ENCODE measurements around the gene OR9Q2. TPM values are rescaled to one million over a fixed set of nuclear protein-coding genes. Genes with fewer than 3 reads are reported as not detected.

Gene OR9Q2, protein sequence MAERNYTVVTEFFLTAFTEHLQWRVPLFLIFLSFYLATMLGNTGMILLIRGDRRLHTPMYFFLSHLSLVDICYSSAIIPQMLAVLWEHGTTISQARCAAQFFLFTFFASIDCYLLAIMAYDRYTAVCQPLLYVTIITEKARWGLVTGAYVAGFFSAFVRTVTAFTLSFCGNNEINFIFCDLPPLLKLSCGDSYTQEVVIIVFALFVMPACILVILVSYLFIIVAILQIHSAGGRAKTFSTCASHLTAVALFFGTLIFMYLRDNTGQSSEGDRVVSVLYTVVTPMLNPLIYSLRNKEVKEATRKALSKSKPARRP
- not detected for total RNA-seq

DNA sequence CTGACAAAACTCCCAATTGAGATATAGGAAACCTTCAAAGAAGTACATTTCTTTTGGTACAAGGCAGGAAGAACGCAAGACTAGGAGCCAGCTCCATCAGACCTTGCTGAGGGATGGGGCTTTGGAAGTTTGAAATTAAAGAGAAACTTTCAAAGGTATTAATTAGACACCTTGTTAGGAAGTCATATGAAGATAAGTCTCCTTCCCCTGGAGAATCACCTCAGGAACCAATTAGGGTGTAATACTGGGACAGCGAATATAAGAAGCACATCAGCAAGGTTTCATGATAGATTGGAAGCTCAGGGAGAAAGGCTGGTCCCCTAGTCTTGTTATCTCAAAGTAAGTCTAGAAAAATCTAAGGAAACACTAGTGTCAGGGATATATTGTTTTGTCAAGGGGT, at the start of gene OR9Q2:
Gene OR9Q2, plus strand, starts transcription at position 301 of the 400 bp plus-strand sequence. CDS start 1,421 bp downstream, outside the sequence.
- Mint-ChIP-seq H3K4me1 (ENCODE audit: low read depth) (no peaks in the 10 kb centered on the region), H3K27me3 (ENCODE audit: low read depth) (no peaks in the 10 kb centered on the region), H3K27ac (no peak within 1 kb of the TSS), H3K9me3 (ENCODE audit: insufficient read depth) (no peaks in the 10 kb centered on the region), H3K4me3 (no peak within 1 kb of the TSS), H3K36me3 (ENCODE audit: low read depth) (no peaks in the 10 kb centered on the region)
- ATAC-seq (no peak), DNase-seq (no peak)
- CTCF ChIA-PET = no interaction called here
- POLR2A ChIA-PET = no interaction called here

DNA sequence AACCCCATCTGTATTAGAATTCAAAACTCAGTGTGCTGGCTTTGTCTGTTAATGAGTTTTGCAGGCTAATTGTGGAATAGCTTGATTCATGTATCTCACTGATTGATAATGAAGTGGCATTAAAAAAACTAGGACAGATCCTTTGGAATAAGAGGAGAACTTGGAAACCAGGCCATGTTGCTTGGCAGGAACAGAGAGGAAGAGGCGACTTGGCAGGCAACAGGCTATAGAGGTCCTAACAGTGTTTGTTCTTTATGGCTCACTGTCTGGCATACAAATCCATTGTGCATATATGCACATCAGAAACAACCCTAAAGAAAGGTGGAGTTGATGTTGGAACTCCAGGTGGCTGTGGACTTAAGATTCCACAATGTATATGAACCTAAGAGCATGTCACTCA, 46.1 kb upstream of the OR9Q2 start:
- ATAC-seq (no peak), DNase-seq (no peak)
- Mint-ChIP-seq H3K27ac (no peak overlapping the region), H3K27me3 (ENCODE audit: low read depth) (no peaks in the 10 kb centered on the region), H3K4me3 (no peak overlapping the region), H3K36me3 (ENCODE audit: low read depth) (no peaks in the 10 kb centered on the region), H3K4me1 (ENCODE audit: low read depth) (no peaks in the 10 kb centered on the region), H3K9me3 (ENCODE audit: insufficient read depth) (no peaks in the 10 kb centered on the region)
- ChIA-PET POLR2A (no interaction called here), CTCF (no interaction called here)

DNA sequence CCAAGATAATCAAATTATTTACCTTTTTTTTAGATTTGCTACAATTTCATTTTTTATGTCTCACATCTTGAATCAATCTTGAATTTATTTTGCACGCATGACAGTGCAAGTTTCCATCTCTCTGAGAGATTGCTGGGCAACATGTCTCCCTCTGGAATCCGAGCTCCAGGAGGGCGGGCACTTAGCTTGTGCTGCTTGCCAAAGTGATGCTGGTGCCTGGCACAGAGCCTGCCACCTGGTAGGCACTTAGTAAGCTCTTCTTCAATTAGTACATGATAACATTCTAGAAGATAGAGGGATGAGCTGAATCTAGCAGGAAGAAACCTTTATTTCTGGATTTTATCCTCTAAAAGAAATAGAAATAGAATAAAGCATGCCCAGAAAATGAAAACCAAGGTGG, 36.1 kb upstream of the OR9Q2 start:
- ATAC-seq (no peak), DNase-seq (no peak)
- Mint-ChIP-seq H3K36me3 (ENCODE audit: low read depth) (no peaks in the 10 kb centered on the region), H3K4me3 (no peak overlapping the region), H3K27ac (no peak overlapping the region), H3K9me3 (ENCODE audit: insufficient read depth) (no peaks in the 10 kb centered on the region), H3K27me3 (ENCODE audit: low read depth) (peaks cover 6% of the 10 kb centered on the region), H3K4me1 (ENCODE audit: low read depth) (no peaks in the 10 kb centered on the region)
- CTCF ChIA-PET = no interaction called here
- POLR2A ChIA-PET = no interaction called here

DNA sequence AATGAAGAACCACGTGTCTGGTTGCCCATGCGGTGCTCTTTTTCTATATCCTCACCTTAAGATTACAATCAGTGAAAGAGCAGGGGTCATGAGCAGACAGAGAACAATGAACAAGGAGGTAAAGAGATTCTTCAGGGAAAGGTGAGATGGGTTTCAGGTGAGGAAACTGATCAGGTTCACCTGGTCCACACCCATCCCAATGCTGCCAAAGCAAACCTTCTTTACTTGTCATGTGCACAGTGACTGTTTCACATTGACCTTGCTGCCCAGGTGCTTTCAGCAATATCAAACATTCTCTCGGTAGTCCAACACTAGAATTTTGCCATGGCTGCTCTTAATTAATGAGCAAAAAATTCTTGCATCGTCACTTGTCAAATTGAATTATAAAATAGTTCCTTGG, 24.5 kb upstream of the OR9Q2 start:
- H3K27me3 Mint-ChIP-seq (ENCODE audit: low read depth) = no peaks in the 10 kb centered on the region
- no peaks in the 10 kb centered on the region for H3K9me3 Mint-ChIP-seq (ENCODE audit: insufficient read depth)
- CTCF ChIA-PET = no interaction called here
- DNase-seq (no peak), ATAC-seq (no peak)
- no peaks in the 10 kb centered on the region for H3K36me3 Mint-ChIP-seq (ENCODE audit: low read depth)
- POLR2A ChIA-PET = no interaction called here
- H3K4me3 Mint-ChIP-seq = no peak overlapping the region
- no peak overlapping the region for H3K27ac Mint-ChIP-seq
- no peaks in the 10 kb centered on the region for H3K4me1 Mint-ChIP-seq (ENCODE audit: low read depth)

DNA sequence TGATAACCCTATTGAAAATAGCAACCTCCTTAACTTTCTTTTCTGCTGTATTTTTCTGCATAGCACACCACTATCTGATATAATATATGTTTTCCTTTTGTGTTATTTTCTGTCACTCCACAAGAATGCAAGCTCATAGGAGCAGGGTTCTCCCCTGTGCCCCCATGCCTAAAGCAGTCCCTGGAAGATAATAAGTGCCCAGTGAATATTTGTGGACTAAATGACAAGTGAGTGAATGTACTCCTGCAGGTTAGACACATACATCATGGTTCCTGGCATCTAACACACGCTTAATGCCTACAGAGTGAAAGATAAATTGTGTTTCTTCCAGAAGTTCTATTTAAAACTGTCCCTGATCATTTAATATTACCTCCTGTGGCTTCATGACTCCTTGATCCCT, 23.9 kb upstream of the OR9Q2 start:
- no peak for ATAC-seq
- CTCF ChIA-PET = no interaction called here

DNA sequence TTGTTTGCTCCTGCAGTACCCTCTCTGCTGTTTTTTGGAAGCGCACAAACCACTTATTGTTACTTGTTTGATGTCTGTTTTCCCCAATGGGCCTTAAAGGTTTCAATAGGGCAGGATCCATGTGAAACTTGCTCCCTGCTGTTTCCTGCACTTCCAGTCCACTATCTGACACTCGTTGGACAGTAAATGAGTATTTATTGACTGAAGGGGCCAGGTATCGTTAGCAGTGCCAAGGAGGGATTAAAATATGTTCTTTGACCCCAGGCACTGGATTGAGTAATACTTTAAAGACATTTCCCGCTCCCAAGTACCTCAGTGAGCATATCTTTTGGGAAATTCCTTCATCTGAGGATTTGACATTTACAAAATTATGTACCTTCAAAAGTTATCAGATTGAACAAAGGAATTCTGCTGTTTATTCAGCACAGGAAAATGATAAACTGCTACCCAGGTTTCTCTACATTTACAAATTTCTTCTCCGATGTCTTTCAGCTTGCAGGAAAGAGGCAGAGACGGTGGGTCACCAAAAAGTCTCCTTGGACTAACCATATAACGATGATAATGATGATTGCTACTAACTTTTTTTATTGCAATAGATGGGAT, 23.3 kb upstream of the OR9Q2 start:
- no peaks in the 10 kb centered on the region for H3K4me1 Mint-ChIP-seq (ENCODE audit: low read depth)
- POLR2A ChIA-PET = no interaction called here

More for the DNA sequence above, 23.9 kb upstream of the OR9Q2 start:
- Mint-ChIP-seq H3K4me1 (ENCODE audit: low read depth) (no peaks in the 10 kb centered on the region), H3K27ac (no peak overlapping the region), H3K36me3 (ENCODE audit: low read depth) (no peaks in the 10 kb centered on the region), H3K27me3 (ENCODE audit: low read depth) (no peaks in the 10 kb centered on the region), H3K4me3 (no peak overlapping the region), H3K9me3 (ENCODE audit: insufficient read depth) (no peaks in the 10 kb centered on the region)
- DNase-seq = no peak
- POLR2A ChIA-PET = no interaction called here

DNA sequence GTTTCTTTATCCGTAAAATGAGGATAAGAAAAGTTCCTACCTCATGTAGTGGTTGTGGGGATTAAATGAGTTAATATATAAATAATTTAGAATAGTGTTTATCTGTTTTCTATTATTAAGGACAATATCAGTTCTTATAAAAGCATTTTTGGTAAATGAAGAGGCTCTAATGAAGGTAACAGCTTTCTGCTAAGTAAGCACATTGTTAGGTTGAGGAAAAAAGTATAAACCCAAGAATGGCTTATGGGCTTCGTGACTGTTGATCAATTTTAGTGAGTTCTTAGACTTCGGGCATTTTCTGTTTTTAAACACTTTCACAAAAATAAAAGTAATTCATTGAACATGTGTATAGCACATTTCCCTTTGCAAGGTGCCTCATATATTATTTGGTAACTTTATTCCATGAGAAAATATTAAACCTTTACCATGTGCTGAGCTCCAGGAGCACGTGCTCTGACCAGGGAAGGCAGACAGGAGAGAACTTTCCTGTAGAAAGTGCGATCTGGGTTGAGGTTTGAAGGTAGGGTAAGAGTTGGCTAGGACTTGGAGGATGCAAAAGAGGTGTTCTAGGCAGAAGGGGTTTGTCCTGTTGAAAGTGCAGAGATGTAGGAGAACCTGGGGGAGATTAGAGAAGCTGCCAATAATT, 11.3 kb upstream of the OR9Q2 start:
- H3K4me3 Mint-ChIP-seq = no peak overlapping the region
- no peaks in the 10 kb centered on the region for H3K27me3 Mint-ChIP-seq (ENCODE audit: low read depth)
- H3K4me1 Mint-ChIP-seq (ENCODE audit: low read depth) = no peaks in the 10 kb centered on the region
- DNase-seq = no peak
- no peak for ATAC-seq
- no peaks in the 10 kb centered on the region for H3K36me3 Mint-ChIP-seq (ENCODE audit: low read depth)
- H3K27ac Mint-ChIP-seq = no peak overlapping the region
- ChIA-PET POLR2A (no interaction called here), CTCF (no interaction called here)
- no peaks in the 10 kb centered on the region for H3K9me3 Mint-ChIP-seq (ENCODE audit: insufficient read depth)

More for the DNA sequence above, 23.3 kb upstream of the OR9Q2 start:
- ATAC-seq = no peak
- Mint-ChIP-seq H3K36me3 (ENCODE audit: low read depth) (no peaks in the 10 kb centered on the region), H3K27me3 (ENCODE audit: low read depth) (no peaks in the 10 kb centered on the region), H3K27ac (no peak overlapping the region), H3K4me3 (no peak overlapping the region), H3K9me3 (ENCODE audit: insufficient read depth) (no peaks in the 10 kb centered on the region)
- CTCF ChIA-PET = no interaction called here
- DNase-seq = no peak

DNA sequence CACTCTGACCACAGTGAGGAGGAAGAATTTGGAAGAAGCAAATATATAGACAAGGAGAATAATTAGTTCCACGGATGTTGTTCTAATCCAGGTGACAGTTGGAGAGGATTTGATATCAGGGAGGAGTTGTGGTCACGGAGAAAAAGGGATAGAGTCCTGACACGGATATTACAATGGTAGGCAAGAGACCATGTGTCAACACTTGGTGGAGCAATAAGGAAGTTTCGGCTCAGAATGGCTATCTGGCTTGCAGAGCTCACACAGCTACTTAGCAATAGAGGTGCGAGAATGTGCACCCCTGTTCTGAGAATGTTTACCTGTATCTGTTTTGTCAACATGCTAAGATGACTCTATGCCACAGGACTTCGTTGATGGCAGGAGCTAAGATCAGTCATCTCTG, 10.4 kb upstream of the OR9Q2 start:
- POLR2A ChIA-PET = no interaction called here
- Mint-ChIP-seq H3K27me3 (ENCODE audit: low read depth) (no peaks in the 10 kb centered on the region), H3K9me3 (ENCODE audit: insufficient read depth) (no peaks in the 10 kb centered on the region), H3K36me3 (ENCODE audit: low read depth) (no peaks in the 10 kb centered on the region), H3K27ac (no peak overlapping the region), H3K4me1 (ENCODE audit: low read depth) (no peaks in the 10 kb centered on the region), H3K4me3 (no peak overlapping the region)
- DNase-seq (no peak), ATAC-seq (no peak)
- CTCF ChIA-PET = no interaction called here

DNA sequence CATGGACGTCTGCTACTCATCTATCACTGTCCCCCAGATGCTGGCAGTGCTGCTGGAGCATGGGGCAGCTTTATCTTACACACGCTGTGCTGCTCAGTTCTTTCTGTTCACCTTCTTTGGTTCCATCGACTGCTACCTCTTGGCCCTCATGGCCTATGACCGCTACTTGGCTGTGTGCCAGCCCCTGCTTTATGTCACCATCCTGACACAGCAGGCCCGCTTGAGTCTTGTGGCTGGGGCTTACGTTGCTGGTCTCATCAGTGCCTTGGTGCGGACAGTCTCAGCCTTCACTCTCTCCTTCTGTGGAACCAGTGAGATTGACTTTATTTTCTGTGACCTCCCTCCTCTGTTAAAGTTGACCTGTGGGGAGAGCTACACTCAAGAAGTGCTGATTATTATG, 9.2 kb upstream of the OR9Q2 start:
- Mint-ChIP-seq H3K9me3 (ENCODE audit: insufficient read depth) (no peaks in the 10 kb centered on the region), H3K27me3 (ENCODE audit: low read depth) (no peaks in the 10 kb centered on the region), H3K36me3 (ENCODE audit: low read depth) (no peaks in the 10 kb centered on the region), H3K4me3 (no peak overlapping the region), H3K4me1 (ENCODE audit: low read depth) (no peaks in the 10 kb centered on the region), H3K27ac (no peak overlapping the region)
- ATAC-seq = no peak
- CTCF ChIA-PET = no interaction called here
- POLR2A ChIA-PET = no interaction called here
- DNase-seq = no peak

DNA sequence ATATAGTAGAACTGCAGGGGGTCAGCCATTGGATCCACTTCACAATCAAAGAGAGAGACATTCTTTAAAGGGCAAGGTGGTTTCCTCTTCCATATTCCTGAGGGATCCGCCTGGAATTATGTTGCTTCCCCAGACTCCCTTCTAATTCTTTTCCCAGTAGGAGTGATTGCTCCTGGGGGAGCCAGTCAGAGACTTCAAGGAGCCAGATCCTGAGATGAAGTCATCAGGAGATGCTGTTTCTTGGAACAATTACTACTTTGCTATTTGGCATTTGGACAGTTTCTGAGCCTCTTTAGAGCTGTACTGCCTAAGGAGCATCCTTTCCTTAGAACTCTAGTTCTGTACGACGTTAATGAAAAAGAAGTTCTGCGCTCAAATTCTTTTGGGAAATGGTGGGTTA, 1.9 kb upstream of the OR9Q2 start:
- Mint-ChIP-seq H3K27me3 (ENCODE audit: low read depth) (no peaks in the 10 kb centered on the region), H3K4me3 (no peak overlapping the region), H3K9me3 (ENCODE audit: insufficient read depth) (no peaks in the 10 kb centered on the region), H3K27ac (no peak overlapping the region), H3K4me1 (ENCODE audit: low read depth) (no peaks in the 10 kb centered on the region), H3K36me3 (ENCODE audit: low read depth) (no peaks in the 10 kb centered on the region)
- DNase-seq = no peak
- POLR2A ChIA-PET = no interaction called here
- ATAC-seq = no peak
- CTCF ChIA-PET = no interaction called here

DNA sequence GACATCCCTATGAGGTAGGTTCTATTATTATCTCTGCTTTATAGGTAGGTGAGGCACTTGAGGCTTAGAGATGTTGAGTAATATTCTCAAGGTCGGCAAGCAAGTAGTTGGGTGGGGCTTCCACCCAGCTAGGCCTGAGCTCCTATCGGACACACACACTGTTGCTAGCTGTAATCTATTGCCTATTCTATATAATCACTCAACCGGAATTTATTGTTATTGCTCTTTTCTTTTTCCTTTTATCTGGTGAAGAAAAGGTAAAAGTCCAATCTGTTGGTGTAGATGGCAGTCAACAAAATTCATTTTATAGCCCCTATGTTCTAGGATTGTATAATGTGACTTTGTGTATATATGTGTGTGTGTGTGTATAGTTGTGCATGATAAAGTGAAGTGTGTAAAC, 3.4 kb downstream of the OR9Q2 start:
- DNase-seq (no peak), ATAC-seq (no peak)
- no peaks in the 10 kb centered on the region for H3K4me1 Mint-ChIP-seq (ENCODE audit: low read depth)
- no peak overlapping the region for H3K27ac Mint-ChIP-seq
- ChIA-PET POLR2A (no interaction called here), CTCF (no interaction called here)
- no peaks in the 10 kb centered on the region for H3K9me3 Mint-ChIP-seq (ENCODE audit: insufficient read depth)
- H3K27me3 Mint-ChIP-seq (ENCODE audit: low read depth) = no peaks in the 10 kb centered on the region
- H3K36me3 Mint-ChIP-seq (ENCODE audit: low read depth) = no peaks in the 10 kb centered on the region
- no peak overlapping the region for H3K4me3 Mint-ChIP-seq

DNA sequence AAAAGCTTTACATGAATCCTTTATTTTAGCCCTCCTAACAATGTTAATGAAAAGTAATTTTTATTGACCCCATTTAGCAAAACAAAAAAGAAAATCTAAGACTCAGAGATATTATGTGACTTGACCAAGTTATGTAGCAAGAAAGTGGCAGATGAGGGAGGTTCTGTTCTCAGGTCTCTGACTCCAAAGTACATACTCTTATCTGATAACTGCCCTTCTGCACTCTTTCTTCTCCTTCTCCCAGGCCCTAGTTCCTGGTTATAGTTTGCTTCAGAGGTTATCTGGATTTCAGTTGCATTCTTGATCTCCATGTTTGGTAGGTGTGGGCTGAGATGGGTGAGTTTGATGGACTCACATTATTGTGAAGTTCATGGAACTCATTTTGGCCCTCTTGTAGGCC, 4.5 kb downstream of the OR9Q2 start:
- H3K9me3 Mint-ChIP-seq (ENCODE audit: insufficient read depth) = no peaks in the 10 kb centered on the region
- ChIA-PET POLR2A (no interaction called here), CTCF (no interaction called here)
- no peak for DNase-seq
- H3K27ac Mint-ChIP-seq = no peak overlapping the region
- H3K27me3 Mint-ChIP-seq (ENCODE audit: low read depth) = no peaks in the 10 kb centered on the region
- H3K4me3 Mint-ChIP-seq = no peak overlapping the region
- ATAC-seq = no peak
- no peaks in the 10 kb centered on the region for H3K4me1 Mint-ChIP-seq (ENCODE audit: low read depth)
- H3K36me3 Mint-ChIP-seq (ENCODE audit: low read depth) = no peaks in the 10 kb centered on the region

DNA sequence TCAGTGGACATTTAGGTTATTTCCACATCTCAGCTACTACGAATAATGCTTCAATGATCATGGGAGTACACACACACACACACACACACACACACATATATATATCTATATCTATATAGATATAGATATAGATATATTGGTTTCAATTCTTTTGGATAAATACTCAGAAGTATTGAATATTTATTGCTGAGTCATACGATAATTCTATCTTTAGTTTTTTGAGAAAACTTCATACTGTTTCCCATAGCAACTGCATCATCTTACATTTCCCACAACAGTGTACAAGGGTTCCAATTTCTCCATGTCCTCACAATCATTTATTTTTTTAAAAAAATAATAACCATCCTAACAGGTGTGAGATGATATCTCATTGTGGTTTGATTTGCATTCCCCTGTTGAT, 7.1 kb downstream of the OR9Q2 start:
- Mint-ChIP-seq H3K27ac (no peak overlapping the region), H3K36me3 (ENCODE audit: low read depth) (no peaks in the 10 kb centered on the region), H3K9me3 (ENCODE audit: insufficient read depth) (no peaks in the 10 kb centered on the region), H3K4me3 (no peak overlapping the region), H3K4me1 (ENCODE audit: low read depth) (no peaks in the 10 kb centered on the region), H3K27me3 (ENCODE audit: low read depth) (no peaks in the 10 kb centered on the region)
- ATAC-seq (no peak), DNase-seq (no peak)
- POLR2A ChIA-PET = no interaction called here
- CTCF ChIA-PET = no interaction called here
